ENCODE measurements around the gene VIPR2.
"Not testable (repeated sequence)": the region's sequence is repeated elsewhere in the genome, so short reads cannot be mapped to it uniquely, and the experiment has no call there.

Gene VIPR2

DNA sequence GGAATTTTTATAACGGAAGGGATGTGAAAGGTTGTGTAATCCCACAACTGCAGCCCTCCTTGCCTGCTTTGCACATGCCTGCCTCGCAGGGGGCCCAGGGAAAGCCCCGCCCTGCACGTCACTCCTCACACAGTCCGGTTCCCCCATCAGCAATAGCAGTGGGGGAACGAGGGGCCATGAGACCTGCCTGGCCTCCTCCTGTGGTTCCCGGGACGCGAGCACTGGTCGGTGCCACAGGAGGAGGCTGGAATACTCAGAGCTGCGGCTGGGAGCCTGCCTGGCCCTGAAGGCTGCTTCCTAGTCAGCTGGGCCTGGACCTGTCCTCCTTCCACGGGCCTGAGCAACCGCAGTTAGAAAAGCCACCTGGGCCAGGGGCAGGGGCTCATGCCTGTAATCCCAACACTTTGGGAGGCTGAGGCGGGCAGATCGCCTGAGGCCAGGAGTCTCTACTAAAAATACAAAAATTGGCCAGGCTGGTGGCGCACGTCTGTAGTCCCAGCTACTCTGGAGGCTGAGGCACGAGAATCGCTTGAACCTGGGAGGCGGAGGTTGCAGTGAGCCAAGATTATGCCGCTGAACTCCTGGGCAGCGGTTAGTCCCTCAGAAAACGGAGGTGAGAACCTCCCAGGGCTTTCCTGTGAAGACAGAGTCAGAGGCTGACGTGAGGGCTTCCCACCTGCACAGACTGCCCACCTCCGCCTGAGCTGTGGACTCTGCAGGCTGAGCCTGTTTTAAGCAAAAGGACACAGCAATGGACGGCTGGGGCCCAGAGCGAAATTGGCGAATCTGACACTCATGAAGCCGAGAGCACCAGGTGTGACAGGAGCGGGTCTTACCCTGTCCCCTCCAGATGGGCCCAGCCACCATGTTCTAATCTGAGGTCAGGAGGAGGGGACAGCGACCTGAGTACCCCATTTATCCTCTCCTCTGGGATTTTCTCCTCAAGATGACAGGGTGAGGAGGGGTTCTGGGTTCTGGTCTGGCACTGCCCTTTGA, 52.9 kb downstream of the VIPR2 start:
- DNase-seq (ENCODE audit: low read depth): no peak

- DNase-seq (ENCODE audit: low read depth): no peak
These were observed 53.6 kb downstream of the VIPR2 start for GRCh38 chr7:159091041-159091440.

- no peak for DNase-seq (ENCODE audit: low read depth)
These were observed 56.4 kb downstream of the VIPR2 start for GRCh38 chr7:159088016-159088865.

DNA sequence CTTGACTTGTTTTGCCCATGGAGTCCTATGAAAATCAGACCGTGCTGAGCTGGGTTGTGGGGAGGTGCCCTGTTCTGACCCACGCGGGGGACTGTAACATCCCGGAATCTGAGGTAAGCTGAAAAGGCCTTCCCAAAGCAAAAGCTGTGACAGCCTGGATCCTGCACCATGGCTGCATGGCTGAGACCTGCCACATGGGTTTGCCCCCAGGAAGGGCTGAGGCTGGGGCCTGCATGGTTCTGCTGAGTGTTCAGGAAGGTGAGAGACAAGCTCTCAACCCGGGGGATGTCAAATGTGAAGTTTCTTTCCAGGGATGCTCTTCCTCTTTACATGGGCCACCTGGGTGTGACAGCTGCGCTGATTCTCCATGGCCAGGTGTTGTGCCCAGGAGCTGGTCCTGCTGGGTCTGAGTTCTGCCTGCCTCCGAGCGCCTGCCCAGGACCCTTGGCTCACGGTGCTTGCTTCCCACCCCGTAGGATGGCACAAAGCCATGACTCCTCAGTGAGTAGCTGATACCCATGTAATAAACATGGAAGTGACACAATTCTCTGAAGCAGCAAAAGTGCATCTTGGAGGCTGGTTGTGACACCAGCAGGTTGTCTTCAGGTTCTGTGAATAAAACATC, 58.3 kb downstream of the VIPR2 start:
- no peak for DNase-seq (ENCODE audit: low read depth)

- no peak for DNase-seq (ENCODE audit: low read depth)
These were observed 60.4 kb downstream of the VIPR2 start for GRCh38 chr7:159084069-159084801.

DNA sequence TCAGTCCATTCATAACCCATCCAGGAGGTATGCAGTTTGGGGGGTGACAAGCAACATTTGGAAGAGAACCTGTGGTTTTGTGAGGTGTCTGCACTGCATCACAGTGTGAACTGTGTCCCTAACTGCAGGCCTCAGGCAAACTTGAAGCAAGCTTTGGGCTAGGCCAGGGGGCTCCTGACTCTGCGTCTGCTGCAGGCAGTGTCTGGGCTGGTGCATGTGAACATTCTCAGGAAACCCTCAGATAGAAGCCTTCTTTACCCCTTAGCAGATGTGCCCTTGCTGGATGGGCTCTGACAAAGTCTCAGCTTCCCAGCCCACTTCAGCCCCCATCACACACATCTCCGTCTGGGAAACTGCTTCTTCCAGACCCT, 61.0 kb downstream of the VIPR2 start:
- no peak for DNase-seq (ENCODE audit: low read depth)

DNA sequence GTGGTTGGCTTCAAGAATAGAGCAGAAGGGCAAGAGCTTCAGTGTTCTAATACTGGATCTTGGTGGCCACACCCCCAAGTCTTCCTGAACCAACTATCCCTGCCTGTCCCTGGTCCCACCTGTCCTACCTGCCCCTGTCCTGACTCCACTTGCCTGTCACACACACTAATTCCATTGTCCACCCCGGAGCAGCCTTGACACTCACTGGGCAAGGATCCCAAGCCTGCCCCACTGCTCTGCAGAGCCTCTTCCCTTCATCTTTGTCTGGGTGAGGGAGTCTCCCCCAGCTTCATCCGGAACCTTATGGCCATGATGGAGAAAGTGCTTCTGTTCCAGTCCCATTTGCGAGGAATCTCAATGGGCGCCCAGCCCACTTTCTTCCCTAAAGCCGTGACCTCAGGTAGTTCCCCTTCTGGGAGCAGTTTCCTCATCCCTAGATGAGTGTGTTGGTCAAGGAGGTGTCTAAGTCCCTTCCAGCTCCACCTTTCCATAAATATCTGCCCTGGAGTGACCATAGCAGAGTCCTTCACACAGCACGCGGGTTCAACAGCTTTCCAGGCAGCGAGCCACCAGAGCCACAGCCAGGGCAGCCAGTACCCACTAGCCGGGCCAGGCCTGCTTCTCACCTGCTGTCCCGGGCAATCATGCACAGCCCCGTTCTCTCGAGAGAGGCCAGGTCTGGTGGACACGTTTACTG, 61.5 kb downstream of the VIPR2 start:
- no peak for DNase-seq (ENCODE audit: low read depth)

- not testable (repeated sequence) for DNase-seq (ENCODE audit: low read depth)
These were observed 62.6 kb downstream of the VIPR2 start for GRCh38 chr7:159082075-159082474.

- no peak for DNase-seq (ENCODE audit: low read depth)
These were observed 65.8 kb downstream of the VIPR2 start for GRCh38 chr7:159078911-159079270.

- no peak for DNase-seq (ENCODE audit: low read depth)
These were observed 66.3 kb downstream of the VIPR2 start for GRCh38 chr7:159078193-159078910.

GRCh38 chr7:159076333-159076732, 68.3 kb downstream of the VIPR2 start:
- no peak for DNase-seq (ENCODE audit: low read depth)

- no peak for DNase-seq (ENCODE audit: low read depth)
These were observed 69.0 kb downstream of the VIPR2 start for GRCh38 chr7:159075563-159076238.

DNA sequence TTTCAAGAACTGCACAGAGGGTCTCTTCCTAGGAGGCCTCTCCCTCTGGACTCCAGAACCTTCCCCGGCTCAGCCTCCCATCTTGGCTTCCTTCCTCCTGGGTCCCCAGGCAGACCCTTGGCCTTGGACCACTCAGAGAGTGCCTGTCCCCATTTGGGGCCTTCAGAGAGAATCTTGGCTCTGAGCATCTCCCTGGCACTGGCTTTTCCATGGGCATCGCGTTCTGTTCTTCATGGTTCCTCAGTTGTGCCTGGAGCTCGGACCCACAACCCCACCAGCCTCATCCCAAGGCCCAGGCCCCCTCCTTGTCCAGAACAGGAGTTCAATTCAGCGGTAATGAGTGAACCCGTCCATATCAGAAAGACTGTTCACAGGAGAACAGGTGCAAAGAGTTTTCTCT, 73.4 kb downstream of the VIPR2 start:
- DNase-seq (ENCODE audit: low read depth): no peak

DNA sequence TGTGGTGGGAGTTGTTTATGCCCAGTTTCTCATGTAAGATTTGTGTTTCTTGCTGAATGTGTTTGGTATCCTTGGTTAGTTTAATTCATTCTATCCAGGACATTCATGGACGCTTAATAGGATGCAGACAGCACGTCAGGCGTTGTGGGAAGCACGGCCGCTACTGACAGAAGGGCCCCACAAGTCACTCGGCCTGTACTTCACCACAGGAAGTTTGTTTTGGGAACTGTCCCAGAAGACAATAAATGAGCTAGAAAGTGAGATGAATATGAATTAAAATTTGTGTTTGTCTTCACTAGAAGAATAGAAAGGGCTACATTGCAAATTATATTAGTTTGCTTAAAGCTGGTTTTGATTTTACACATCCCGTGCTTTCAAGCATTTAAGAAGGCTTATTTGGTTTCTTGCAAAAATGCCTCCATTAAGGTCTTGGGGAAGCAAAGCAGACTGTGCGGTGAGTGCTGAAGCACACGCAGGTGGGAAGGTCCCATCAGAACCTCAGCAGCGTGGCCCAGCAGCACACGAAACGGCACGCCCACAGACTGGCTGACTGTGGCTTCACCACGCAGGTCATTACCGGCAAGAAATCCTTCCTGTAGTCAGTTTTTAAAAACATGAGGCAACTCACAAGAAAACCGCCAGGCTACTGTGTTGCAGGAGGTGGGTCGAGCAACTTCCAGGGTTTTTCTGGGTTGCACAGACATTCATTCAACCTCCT, 74.1 kb downstream of the VIPR2 start:
- DNase-seq (ENCODE audit: low read depth): no peak

- no peak for DNase-seq (ENCODE audit: low read depth)
These were observed 75.7 kb downstream of the VIPR2 start for GRCh38 chr7:159068893-159069448.

DNA sequence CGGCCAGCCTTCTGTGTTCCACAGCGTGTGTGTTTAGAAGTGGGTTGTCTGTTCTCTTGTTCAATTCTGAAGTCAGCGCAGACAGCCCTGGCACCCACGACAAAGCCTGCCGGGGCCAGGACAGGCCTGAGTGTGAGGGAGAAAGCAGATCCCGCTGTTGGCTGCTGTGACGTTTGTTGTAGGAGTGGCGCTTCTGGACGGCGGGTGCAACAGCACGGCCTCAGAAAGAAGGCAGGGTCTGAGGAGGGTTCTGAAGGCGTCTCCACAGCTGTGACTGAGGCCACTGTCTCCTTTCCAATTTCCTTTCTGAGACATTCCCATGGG, 76.2 kb downstream of the VIPR2 start:
- DNase-seq (ENCODE audit: low read depth): no peak

DNA sequence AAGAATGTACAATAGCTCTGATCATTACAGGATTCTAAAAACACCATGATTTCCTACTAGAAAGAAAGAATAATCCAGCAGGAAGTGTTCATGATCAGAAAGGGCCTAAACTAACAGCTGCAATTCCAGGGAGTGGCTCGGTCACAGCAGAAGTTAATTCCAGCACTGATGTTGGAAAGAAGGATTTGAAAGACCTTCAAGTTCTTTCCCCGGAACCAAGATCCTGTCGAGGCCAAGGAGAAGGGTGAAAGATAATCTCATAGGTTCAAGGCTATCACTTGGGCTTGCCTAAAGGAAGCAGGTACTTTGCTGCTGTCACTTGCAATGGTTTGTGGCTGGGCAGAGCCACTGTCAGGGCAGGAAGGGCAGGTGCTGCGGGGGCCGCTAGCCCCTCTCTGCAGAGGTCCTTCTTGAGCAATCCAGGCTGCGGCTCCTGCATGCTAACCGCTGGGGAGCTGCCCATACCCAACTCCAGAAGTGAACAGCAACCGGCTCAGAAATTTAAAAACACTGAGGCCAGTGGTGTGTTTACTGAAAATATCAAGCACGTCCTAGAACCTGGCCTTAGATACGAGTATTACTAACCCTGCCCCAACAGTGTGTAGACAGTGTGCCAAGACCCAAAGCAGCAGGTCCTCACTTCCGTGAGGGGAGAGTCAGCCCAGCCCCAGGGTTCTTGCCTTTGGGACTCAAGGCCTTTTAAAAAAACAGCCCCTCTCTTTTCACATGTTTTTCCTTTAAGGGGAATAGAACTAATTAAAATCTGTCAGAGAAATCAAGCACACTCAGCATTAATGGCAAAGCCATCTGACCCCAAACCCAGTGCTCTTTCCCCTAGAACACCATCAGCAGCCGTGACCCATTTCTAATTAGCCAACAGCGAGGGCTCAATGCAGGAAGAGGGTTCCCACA, 76.8 kb downstream of the VIPR2 start:
- DNase-seq (ENCODE audit: low read depth): no peak
